SK-N-SH treated with all-trans-retinoic acid at 6 μM for 48 hours (cell line): ENCODE data around the gene NAPSA.

Experiments
- ZNF565 ChIP-seq: fragments of 450-650 bp; formaldehyde crosslinking; conservative IDR thresholded peaks from 2 replicates; pipeline ENCODE4 v1.5.0; 2020; ENCODE audit warnings: low read depth, mild to moderate bottlenecking, moderate library complexity
- TF ChIP-seq, protein P1 (sequence below): fragments of 250-450 bp; sonication (Bioruptor Pico); IDR thresholded peaks from 2 replicates; pipeline ENCODE4 v1.5.1; 2020; ENCODE audit warnings: low read depth, mild to moderate bottlenecking, moderate library complexity
- TF ChIP-seq, protein P2 (sequence below): fragments of 250-450 bp; sonication (Bioruptor Pico); IDR thresholded peaks from 2 replicates; pipeline ENCODE4 v1.8.0; 2021; ENCODE audit warnings: low read depth, mild to moderate bottlenecking, moderate library complexity, borderline replicate concordance

DNA sequence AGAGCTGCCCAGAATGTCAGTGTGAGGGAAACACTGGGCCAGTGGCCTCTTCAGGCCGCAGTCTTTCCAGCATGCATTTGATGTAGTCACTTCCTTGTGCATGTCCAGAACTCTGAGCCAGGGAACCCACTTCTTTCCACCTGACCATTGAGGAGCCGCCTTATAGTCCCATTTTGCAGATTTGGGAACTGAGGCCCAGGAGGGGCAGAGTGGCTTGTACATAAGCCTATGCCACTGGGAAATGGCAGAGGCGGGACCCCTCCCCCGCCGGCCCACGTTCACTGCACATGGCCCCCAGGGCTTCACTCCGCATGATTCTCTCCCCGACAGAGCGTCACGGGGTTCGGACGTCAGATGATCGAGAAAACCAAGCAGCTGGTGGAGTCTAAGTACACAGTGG is 47.7 kb upstream of the NAPSA start:
- TF ChIP-seq, protein P1, sequence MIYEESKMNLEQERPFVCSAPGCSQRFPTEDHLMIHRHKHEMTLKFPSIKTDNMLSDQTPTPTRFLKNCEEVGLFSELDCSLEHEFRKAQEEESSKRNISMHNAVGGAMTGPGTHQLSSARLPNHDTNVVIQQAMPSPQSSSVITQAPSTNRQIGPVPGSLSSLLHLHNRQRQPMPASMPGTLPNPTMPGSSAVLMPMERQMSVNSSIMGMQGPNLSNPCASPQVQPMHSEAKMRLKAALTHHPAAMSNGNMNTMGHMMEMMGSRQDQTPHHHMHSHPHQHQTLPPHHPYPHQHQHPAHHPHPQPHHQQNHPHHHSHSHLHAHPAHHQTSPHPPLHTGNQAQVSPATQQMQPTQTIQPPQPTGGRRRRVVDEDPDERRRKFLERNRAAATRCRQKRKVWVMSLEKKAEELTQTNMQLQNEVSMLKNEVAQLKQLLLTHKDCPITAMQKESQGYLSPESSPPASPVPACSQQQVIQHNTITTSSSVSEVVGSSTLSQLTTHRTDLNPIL (CRISPR knock-in tag): no peak
- TF ChIP-seq, protein P2, sequence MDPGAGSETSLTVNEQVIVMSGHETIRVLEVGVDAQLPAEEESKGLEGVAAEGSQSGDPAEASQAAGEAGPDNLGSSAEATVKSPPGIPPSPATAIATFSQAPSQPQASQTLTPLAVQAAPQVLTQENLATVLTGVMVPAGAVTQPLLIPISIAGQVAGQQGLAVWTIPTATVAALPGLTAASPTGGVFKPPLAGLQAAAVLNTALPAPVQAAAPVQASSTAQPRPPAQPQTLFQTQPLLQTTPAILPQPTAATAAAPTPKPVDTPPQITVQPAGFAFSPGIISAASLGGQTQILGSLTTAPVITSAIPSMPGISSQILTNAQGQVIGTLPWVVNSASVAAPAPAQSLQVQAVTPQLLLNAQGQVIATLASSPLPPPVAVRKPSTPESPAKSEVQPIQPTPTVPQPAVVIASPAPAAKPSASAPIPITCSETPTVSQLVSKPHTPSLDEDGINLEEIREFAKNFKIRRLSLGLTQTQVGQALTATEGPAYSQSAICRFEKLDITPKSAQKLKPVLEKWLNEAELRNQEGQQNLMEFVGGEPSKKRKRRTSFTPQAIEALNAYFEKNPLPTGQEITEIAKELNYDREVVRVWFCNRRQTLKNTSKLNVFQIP (CRISPR knock-in tag): no peak
- no peak for TF ChIP-seq ZNF565
